Thoracic aorta (tissue), 2 donors: ENCODE data around the gene FAT4. TPM values are rescaled to one million over a fixed set of nuclear protein-coding genes. Genes with fewer than 3 reads are reported as not detected.

Source experiments
- ATAC-seq: fragments of 150-250 bp; one replicate; pipeline ENCODE4 v1.8.0; 2017; ENCODE audit warnings: low read depth; ENCODE audit not compliant: insufficient number of reproducible peaks, low FRiP score
- DNase-seq: peaks from one replicate; pipeline ENCODE4 v3.0.0-alpha.2; 2020; ENCODE audit warnings: low spot score
- H3K27ac ChIP-seq, 2 donors: fragments of 200-600 bp; sonication (generic); 1 replicate in 1 of 2; 2 replicates in 1 of 2; pipeline ENCODE4 v1.5.1; 2016; ENCODE audit warnings: mild to moderate bottlenecking in 2 of 2, moderate library complexity in 2 of 2
- H3K27me3 ChIP-seq: fragments of 200-600 bp; sonication (generic); replicated peaks from 2 replicates; pipeline ENCODE4 v1.6.0; 2016; ENCODE audit warnings: mild to moderate bottlenecking; ENCODE audit not compliant: insufficient read depth
- H3K36me3 ChIP-seq: fragments of 200-600 bp; sonication (generic); one replicate; pipeline ENCODE4 v1.5.1; 2016
- H3K4me1 ChIP-seq, 2 donors: fragments of 200-600 bp; sonication (generic); 1 replicate in 1 of 2; 2 replicates in 1 of 2; pipeline versions ENCODE4 v1.5.1 to v1.6.0; 2016; ENCODE audit warnings: low read depth in 2 of 2, mild to moderate bottlenecking in 1 of 2; ENCODE audit not compliant: control insufficient read depth in 1 of 2
- H3K4me3 ChIP-seq: fragments of 200-600 bp; sonication (generic); 2 replicates; pipeline ENCODE4 v1.5.1; 2016; ENCODE audit warnings: mild to moderate bottlenecking
- H3K9me3 ChIP-seq: fragments of 200-600 bp; sonication (generic); 2 replicates; pipeline ENCODE4 v1.5.1; 2016
- CTCF ChIP-seq: fragments of 200-600 bp; sonication (generic); IDR thresholded peaks from one replicate; pipeline ENCODE4 v1.5.1; 2019; ENCODE audit warnings: antibody characterized with exemption
- total RNA-seq, 2 donors: library from RNA; depleted of rRNA; stranded (reverse); fragments of >200 nt; gene quantifications; one replicate each; pipeline versions ENCODE4 v1.1.0 to v1.2.3, GENCODE V29; 2016

FAT4 gene
- total RNA-seq, 2 donors from 2014 or later: 53.6 to 83.7 TPM

- no peak overlapping the region for H3K4me3 ChIP-seq
- no peak overlapping the region for H3K27ac ChIP-seq
- TF ChIP-seq CTCF: no peak
- no peaks in the 10 kb centered on the region for H3K27me3 ChIP-seq
- ATAC-seq (no peak), DNase-seq (no peak)
- H3K4me1 ChIP-seq: peaks cover 0 to 3% of the 10 kb centered on the region in 2 donors
- no peaks in the 10 kb centered on the region for H3K9me3 ChIP-seq
- no peaks in the 10 kb centered on the region for H3K36me3 ChIP-seq
Observed at GRCh38 chr4:125268068-125268755, 46.5 kb upstream of the FAT4 start.

GRCh38 chr4:125276811-125277210, 37.9 kb upstream of the FAT4 start:
- TF ChIP-seq CTCF: no peak
- H3K9me3 ChIP-seq: no peaks in the 10 kb centered on the region
- no peaks in the 10 kb centered on the region for H3K27me3 ChIP-seq
- H3K27ac ChIP-seq: no peak overlapping the region
- DNase-seq (no peak), ATAC-seq (no peak)
- H3K36me3 ChIP-seq: no peaks in the 10 kb centered on the region
- H3K4me1 ChIP-seq: no peaks in the 10 kb centered on the region
- no peak overlapping the region for H3K4me3 ChIP-seq

- no peaks in the 10 kb centered on the region for H3K36me3 ChIP-seq
- no peak overlapping the region for H3K27ac ChIP-seq
- TF ChIP-seq CTCF: no peak
- no peak for ATAC-seq
- no peak for DNase-seq
- no peaks in the 10 kb centered on the region for H3K4me1 ChIP-seq
- no peak overlapping the region for H3K4me3 ChIP-seq
- no peaks in the 10 kb centered on the region for H3K27me3 ChIP-seq
- H3K9me3 ChIP-seq: no peaks in the 10 kb centered on the region
Observed at GRCh38 chr4:125277790-125278189, 37.0 kb upstream of the FAT4 start.

GRCh38 chr4:125280892-125281403, 33.8 kb upstream of the FAT4 start:
- no peak overlapping the region for H3K4me3 ChIP-seq
- DNase-seq: no peak
- no peak for ATAC-seq

More at GRCh38 chr4:125280892-125281403, 33.8 kb upstream of the FAT4 start:
- Histone ChIP-seq H3K36me3 (no peaks in the 10 kb centered on the region), H3K4me1 (no peaks in the 10 kb centered on the region), H3K27me3 (no peaks in the 10 kb centered on the region), H3K27ac (no peak overlapping the region), H3K9me3 (no peaks in the 10 kb centered on the region)
- TF ChIP-seq CTCF: no peak
